GM12874 (cell line): ENCODE measurements around the gene TRPC5OS.

Experiments
- CTCF ChIP-seq: IDR thresholded peaks from 2 replicates; pipeline ENCODE4 v1.5.1; 2011; ENCODE audit warnings: low read depth, mild to moderate bottlenecking, control low read depth, low read length, moderate library complexity; ENCODE audit not compliant: insufficient read depth

Gene TRPC5OS

GRCh38 chrX:111896148-111896547 lies 20.2 kb downstream of the TRPC5OS start:
- TF ChIP-seq CTCF: no peak

GRCh38 chrX:111914398-111915090 lies 38.6 kb downstream of the TRPC5OS start:
- no peak for TF ChIP-seq CTCF

GRCh38 chrX:111917591-111917990 lies 41.6 kb downstream of the TRPC5OS start:
- TF ChIP-seq CTCF: no peak

- no peak for TF ChIP-seq CTCF
Measured at GRCh38 chrX:111928456-111928855, 52.5 kb downstream of the TRPC5OS start.
